Suppressor macrophage treated with lipopolysaccharide for 1 hour (primary cell): ENCODE results near the gene CDPF1.
"Not testable (repeated sequence)": the region's sequence is repeated elsewhere in the genome, so short reads cannot be mapped to it uniquely, and the experiment has no call there.

Experiments
- DNase-seq, 3 donors: peaks; one replicate each; pipeline ENCODE4 v3.0.0-alpha.2; 2020 to 2022

The CDPF1 gene

DNA sequence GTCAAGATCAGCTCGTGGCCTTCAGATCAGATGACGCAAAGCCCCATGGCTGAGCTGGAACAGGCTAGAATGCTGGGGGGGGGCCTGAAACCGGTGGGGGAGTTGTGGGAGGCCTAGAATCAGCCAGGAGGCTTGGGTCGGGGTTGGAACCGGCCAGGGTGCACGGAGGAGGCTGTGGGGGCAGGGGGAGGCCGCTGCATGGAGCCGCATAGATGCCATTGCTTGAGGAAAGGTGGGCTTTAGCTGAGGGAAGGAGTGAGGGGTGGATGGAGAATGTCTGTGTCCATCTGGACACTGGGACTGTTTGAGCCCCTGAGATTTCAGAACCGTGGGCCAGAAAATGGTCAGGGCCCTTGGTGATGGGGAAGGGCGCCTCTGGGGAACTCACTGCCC, 25.2 kb downstream of the CDPF1 start:
- no peak for DNase-seq

DNA sequence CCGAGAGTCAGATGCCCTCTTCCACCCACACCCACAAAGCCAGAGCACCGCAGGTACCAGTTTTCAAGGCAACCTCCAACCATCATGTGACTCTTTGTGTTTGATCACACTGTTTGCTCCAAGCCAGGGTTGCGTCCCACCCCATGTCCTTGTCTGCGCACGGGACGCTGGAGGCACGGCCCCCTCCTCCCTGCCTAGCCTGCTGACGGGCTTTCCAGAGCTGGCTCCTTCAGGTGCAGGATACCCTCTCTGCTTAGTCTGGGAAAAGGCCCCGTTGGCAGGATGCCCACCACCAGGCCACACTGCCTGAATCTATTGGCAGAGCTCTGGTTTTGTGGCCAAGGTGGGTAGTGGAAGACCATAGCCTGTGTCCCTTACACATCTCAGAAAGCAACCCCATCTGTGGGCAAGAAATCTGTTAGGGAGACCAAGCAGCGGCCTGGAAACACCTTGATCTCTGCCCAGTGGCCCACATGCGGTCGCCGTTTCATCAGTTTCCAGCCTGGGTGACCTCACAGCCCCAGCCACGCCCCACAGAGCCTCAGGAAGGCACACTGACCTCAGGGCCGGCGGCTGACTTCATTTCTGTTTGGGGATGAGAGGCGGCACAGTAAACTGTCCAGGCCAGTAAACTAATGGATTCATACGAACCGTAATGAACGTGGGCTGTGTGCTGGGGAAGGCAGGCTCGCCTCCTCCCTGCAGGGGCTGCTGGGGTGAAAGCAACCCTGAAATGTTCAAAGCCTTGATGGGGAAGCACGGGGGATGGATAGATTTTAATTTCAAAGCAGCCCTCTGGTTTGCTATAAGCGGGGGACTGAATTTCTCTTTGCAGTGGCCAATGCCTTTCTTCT, 25.8 kb downstream of the CDPF1 start:
- DNase-seq, result no peak

- no peak for DNase-seq
Observed at GRCh38 chr22:46220921-46221320, 29.2 kb downstream of the CDPF1 start.

DNA sequence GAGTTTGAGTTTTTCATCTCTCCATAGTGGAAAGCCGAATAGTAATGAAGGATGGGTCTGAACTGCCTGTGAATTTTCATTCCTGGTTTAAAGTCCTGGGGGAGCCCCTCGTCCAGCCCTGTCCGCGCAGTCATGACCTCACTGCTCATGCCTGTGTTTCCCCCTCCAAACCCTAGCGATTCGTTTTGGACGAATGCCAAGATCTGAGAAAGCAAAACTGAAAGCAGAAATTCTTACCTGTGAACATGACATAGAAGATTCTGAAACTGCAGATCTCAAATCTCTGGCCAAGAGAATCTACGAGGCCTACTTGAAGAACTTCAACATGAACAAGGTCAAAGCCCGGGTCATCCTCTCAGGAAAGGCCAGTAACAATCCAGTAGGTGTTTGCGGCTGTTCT, 30.5 kb downstream of the CDPF1 start:
- DNase-seq, result no peak

DNA sequence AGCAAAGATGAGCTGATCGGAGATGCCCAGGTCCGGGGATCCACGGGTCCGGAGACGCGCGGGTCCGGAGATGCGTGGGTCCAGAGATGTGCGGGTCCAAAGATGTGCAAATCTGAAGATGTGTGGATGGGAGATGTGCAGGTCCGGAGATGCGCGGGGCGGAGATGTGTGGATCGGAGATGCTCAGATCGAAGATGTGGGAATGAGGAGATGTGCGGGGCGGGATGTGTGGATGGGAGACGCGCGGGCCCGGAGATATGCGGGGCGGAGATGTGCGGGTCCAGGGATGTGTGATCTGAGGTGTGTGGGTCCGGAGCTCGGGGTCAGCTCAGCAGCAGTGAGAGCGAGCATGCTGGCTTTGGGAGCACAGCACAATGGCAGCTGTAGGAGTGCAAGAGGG, 35.5 kb downstream of the CDPF1 start:
- no peak for DNase-seq

DNA sequence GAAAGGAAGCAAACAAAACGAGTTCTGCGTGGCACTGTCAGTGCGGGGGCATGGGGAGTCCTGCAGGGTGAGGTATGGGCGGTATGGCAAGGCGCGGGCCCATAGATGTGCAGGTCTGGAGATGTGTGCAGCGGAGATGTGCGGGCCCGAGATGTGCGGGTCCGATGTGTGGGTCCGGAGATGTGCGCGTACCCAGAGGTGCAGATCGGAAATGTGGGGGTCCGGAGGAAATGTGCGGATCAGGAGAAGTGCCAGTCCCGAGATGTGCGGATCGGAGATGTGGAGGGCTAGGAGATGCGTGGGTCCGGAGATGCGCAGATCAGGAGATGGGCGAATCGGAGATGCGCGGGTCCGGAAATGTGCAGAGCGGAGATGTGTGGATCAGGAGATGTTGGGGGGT, 35.9 kb downstream of the CDPF1 start:
- DNase-seq, result no peak

DNA sequence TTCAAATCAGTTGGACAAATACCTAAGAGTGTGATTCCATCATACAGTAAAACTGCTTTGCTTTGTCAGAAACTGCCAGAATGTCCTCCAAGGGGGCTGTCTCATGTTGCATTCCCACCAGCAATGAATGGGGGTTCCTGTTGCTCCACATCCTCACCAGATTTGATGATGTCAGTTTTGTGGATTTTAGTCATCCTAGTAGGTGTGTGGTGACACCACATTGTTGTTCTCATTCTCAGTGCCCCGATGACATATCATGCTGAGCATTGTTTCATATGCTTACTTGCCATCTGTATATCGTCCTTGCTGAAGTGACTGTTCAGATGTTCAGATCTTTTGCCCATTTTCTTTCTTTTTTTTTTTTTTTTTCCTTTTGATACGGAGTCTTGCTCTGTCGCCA, 37.0 kb downstream of the CDPF1 start:
- DNase-seq, result peak; percentile 28 to 55 (median 48)

DNA sequence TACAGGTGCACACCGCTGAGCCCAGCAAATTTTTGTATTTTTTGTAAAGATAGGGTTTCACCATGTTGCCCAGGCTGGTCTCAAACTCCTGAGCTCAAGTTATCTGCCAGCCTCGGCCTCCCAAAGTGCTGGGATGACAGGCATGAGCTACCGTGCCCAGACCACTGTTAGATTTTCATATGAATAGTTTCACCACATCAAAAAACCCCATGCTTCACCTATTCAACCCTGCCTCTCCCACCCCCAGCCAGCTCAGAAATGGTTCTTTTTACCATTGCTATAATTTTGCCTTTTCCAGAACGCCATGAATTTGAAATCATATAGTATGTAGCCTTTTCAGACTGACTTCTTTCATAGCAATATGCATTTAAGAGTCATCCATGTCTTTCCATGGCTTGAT, 37.9 kb downstream of the CDPF1 start:
- DNase-seq, result no peak

DNA sequence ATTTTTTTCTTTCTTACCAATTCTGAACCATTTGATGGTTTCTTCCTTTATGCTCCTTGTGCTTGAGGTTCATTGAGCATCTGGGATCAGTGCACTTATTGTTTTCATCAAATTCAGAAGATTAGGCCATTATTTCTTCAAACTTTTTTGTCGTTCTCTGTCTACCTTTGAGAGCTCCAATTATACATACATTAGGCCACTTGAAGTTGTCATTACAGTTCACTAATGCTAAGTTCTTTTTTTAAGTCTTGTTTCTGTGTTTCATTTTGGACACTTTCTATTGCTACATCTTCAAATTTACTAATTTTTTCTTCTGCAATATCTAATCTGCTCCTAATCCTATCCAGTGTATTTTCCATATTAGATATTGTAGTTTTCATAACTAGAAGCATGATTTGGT, 40.8 kb downstream of the CDPF1 start:
- no peak for DNase-seq

DNA sequence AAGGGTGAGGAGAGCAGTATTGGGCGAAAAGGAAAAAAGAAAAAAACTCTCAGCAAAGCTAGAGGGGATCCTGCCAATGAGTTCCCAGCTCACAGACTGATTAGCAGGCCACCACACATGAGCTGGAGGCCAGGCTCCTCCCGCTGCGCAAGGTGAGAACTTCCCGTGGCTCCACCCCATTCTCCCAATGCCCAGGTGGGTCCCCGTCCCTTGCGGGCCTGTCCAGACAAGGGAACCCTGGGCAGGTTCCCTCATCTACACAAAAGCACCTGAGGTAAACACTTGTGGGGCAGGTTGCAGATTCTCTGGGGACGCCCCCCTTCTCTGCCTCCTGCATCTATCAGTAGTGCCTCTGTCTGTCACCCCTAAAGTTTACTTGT, 46.5 kb downstream of the CDPF1 start:
- DNase-seq, result no peak

DNA sequence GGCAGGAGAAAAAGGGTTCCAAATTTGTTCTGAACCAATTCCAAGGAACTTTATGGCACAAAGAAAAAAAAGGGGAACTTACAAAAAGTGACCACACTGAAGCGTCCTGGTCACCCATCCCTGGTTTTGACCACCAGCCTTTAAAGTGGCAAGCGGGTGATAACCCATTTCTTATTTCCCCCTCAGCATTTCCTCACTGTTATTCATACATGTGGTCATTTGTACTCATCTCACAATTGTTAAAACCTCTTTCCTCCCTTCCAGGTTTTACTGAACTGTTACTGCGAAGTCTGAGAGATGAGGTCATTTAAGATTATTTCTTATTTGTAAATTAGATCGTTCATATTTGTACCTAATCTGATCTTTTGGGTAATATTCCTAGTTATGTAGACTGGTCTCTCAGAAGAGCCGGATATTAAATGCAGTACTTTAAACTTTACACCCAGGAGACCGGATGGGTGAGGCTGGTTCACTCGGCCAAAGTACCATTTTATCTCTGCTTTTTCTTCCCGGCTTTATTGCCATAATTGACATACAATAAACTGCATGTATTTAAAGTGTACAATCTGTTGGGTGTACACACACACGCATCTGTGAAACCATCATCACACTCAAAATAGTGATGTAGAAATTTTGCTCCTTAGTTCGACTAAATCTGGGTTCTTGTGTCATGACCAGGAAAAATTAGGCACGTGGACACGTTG, 47.0 kb downstream of the CDPF1 start:
- DNase-seq, result no peak

DNA sequence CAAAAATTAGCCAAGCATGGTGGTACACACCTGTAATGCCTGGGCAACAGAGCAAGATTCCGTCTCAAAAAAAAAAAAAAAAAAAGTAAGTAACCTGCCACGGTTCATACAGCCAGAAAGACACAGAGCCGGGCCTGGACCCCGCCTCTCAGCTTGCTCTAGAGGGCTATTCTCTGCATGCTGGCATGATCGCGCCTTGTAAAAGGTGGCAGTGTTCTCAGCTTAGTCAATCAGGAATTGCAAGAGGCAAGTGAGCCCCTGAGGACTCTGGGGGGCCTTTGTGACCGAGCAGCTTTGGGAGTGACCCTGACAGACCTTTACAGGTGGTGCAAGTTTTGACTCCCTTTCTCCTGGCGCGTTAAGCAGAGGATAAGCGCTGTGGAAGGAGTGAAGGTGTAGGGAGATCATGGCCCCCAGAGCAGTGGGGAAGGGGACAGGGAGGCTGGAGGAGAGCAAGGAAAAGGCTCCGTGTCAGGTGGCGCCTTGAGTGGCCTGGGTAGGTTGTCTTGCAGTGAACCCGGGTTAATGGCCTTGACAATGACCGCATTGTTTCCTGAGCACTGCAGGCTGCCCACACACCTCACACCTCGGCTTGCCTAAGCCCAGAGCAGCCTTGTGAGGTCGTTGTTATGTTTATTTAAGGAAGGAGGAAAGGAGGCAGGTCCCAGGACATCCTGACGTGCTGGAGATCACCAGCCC, 48.9 kb downstream of the CDPF1 start:
- DNase-seq, result no peak

DNA sequence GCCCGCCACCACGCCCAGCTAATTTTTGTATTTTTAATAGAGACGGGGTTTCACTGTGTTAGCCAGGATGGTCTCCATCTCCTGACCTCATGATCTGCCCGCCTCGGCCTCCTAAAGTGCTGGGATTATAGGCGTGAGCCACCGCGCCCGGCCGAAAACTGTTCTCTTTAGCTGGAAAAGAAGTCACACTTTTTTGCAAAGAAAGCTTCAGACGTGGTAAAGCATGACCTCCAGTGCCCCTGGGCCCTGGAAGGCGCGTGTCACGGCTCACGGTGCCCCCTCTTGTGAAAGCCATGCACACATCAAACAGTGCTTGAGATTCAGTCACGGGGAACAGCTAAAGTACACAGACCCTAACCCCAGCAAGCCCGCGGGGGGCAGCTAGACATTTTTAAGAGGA, 51.3 kb downstream of the CDPF1 start:
- DNase-seq, result not testable (repeated sequence)

GRCh38 chr22:46198274-46198673, 51.8 kb downstream of the CDPF1 start:
- no peak for DNase-seq

DNA sequence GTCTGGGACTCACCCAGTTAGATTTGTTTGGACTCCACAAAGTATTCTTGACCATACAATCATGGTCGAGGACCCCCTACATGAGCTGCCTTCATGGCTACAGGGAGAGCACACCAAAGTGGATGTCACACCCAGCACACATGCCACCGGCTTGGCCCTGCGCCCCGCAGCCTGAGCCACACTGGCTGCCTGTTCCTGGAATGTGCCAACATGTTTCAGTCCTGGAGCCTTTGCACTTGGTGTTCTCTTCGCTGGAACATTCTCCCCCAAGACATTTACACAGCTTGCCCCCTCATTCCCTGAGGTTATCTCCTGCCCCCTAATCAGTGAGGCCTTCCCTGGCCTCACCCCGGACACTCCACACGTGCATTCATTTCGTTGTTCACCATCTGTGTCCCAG, 53.8 kb downstream of the CDPF1 start:
- DNase-seq, result no peak

GRCh38 chr22:46195487-46196165, 54.5 kb downstream of the CDPF1 start:
- DNase-seq, result no peak
